EL (cell line): Measurements from ENCODE around the gene OR56A4.
"Not testable (repeated sequence)": the region's sequence is repeated elsewhere in the genome, so short reads cannot be mapped to it uniquely, and the experiment has no call there.

ENCODE experiments used
- DNase-seq: peaks from one replicate; pipeline ENCODE4 v3.0.0-alpha.2; 2016

Gene OR56A4

GRCh38 chr11:5960704-5961320 lies 45.9 kb downstream of the OR56A4 start:
- DNase-seq: not testable (repeated sequence)

GRCh38 chr11:5955586-5955985 lies 51.2 kb downstream of the OR56A4 start:
- DNase-seq: no peak
